Activated CD4-positive, alpha-beta T cell treated with anti-CD3 and anti-CD28 coated beads for 1 hour (primary cell): ENCODE measurements around the gene GJC3.
"Not testable (repeated sequence)": the region's sequence is repeated elsewhere in the genome, so short reads cannot be mapped to it uniquely, and the experiment has no call there.

Experiments used
- DNase-seq: peaks from one replicate; pipeline ENCODE4 v3.0.0-alpha.2; 2020

Gene GJC3

GRCh38 chr7:99928994-99929729 is at the start of gene GJC3:
GJC3 (minus strand) TSS chr7:99929620; CDS start chr7:99929620, 0 bp downstream.
- no peak for DNase-seq

GRCh38 chr7:99976626-99977025 is 47.2 kb upstream of the GJC3 start:
- DNase-seq = no peak

GRCh38 chr7:99975782-99976521 is 46.5 kb upstream of the GJC3 start, which contains the start of gene AZGP1:
AZGP1 (minus strand) TSS chr7:99976031; CDS start chr7:99976020, 11 bp downstream.
- no peak for DNase-seq

GRCh38 chr7:99974681-99975080 is 45.3 kb upstream of the GJC3 start:
- DNase-seq = no peak

GRCh38 chr7:99973817-99974216 is 44.4 kb upstream of the GJC3 start:
- not testable (repeated sequence) for DNase-seq

- no peak for DNase-seq
Observed at GRCh38 chr7:99971242-99971641, 41.8 kb upstream of the GJC3 start.

- DNase-seq = not testable (repeated sequence)
Observed at GRCh38 chr7:99969813-99970212, 40.4 kb upstream of the GJC3 start.

- DNase-seq = no peak
Observed at GRCh38 chr7:99969298-99969697, 39.9 kb upstream of the GJC3 start.

GRCh38 chr7:99958564-99959227 is 29.3 kb upstream of the GJC3 start:
- no peak for DNase-seq

- no peak for DNase-seq
Observed at GRCh38 chr7:99955247-99955646, 25.8 kb upstream of the GJC3 start.

GRCh38 chr7:99954643-99955042 is 25.2 kb upstream of the GJC3 start:
- not testable (repeated sequence) for DNase-seq

GRCh38 chr7:99953649-99954048 is 24.2 kb upstream of the GJC3 start:
- DNase-seq = no peak

- DNase-seq = not testable (repeated sequence)
Observed at GRCh38 chr7:99952649-99953048, 23.2 kb upstream of the GJC3 start.

GRCh38 chr7:99950819-99951218 is 21.4 kb upstream of the GJC3 start:
- not testable (repeated sequence) for DNase-seq

GRCh38 chr7:99949645-99950228 is 20.3 kb upstream of the GJC3 start:
- DNase-seq = no peak

GRCh38 chr7:99947608-99948007 is 18.2 kb upstream of the GJC3 start:
- no peak for DNase-seq

- no peak for DNase-seq
Observed at GRCh38 chr7:99944497-99945070, 15.2 kb upstream of the GJC3 start.

GRCh38 chr7:99943641-99944496 is 14.4 kb upstream of the GJC3 start:
- DNase-seq = no peak

- DNase-seq = no peak
Observed at GRCh38 chr7:99938296-99938695, 8.9 kb upstream of the GJC3 start.

GRCh38 chr7:99935009-99935408 is 5.6 kb upstream of the GJC3 start:
- not testable (repeated sequence) for DNase-seq

GRCh38 chr7:99930376-99930775 is 956 bp upstream of the GJC3 start:
- no peak for DNase-seq

- no peak for DNase-seq
Observed at GRCh38 chr7:99929730-99930053, 272 bp upstream of the GJC3 start.
